Measurements from ENCODE around the gene KCNH6. TPM values are rescaled to one million over a fixed set of nuclear protein-coding genes. Genes with fewer than 3 reads are reported as not detected.
A peak's percentile ranks its signal among the peaks of the same experiment; 100 is the strongest.

Gene KCNH6
- total RNA-seq, 4 donors from 2014 or later: not detected

DNA sequence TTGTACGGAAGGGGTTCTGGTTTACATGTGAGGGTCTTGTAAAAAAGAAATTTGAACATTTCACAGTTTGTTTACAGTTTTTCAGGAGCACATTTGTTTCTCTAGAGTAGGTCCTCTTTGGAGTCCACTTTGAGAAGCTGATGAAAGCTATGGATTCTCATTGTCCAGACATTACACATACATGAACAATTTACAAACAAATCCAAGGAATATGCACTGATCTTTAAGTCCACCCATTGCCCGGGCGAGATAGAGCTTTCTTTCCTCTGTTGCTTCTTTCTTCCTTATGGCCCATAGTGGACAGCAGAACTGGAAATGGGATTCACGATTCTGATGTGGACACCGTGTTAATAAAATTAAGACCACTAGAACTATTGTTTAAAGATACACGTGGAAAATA is 29.1 kb downstream of the KCNH6 start:
- H3K27ac ChIP-seq (replicated peaks in 1 of 4): no peak overlapping the region
- no peaks in the 10 kb centered on the region for H3K36me3 ChIP-seq
- no peaks in the 10 kb centered on the region for H3K9me3 ChIP-seq
- DNase-seq (ENCODE audit: extremely low spot score): no peak
- TF ChIP-seq POLR2AphosphoS5 (IDR thresholded peaks at IDR 0.05): no peak
- TF ChIP-seq EP300 (IDR thresholded peaks at IDR 0.05): no peak
- no peak for TF ChIP-seq CTCF (IDR thresholded peaks at IDR 0.05)
- no peak for TF ChIP-seq POLR2A (IDR thresholded peaks at IDR 0.05; ENCODE audit: low read depth)
- H3K4me1 ChIP-seq: peaks cover 25 to 71% (median 63%) of the 10 kb centered on the region in 4 donors
- no peaks in the 10 kb centered on the region for H3K27me3 ChIP-seq
- peak overlapping the region; percentile 87 to 99 (median 96) for H3K4me3 ChIP-seq
- intact Hi-C loops (cut with DNase I): loop anchor here (5.0 kb wide), 1 partner anchor 50 kb away; the partner anchor contains the start of gene TACO1
- WGBS: 51% methylated on average over 6 of the region's 6 CpGs

GRCh38 chr17:63555500-63556156 is 32.5 kb downstream of the KCNH6 start:
- WGBS: 69% methylated on average over 7 of the region's 7 CpGs
- H3K4me1 ChIP-seq: peaks cover 19 to 69% (median 58%) of the 10 kb centered on the region in 4 donors
- DNase-seq (ENCODE audit: extremely low spot score): no peak
- H3K4me3 ChIP-seq: no peak overlapping the region
- H3K36me3 ChIP-seq: no peaks in the 10 kb centered on the region
- no peaks in the 10 kb centered on the region for H3K27me3 ChIP-seq
- intact Hi-C loops (cut with DNase I): no loop called here
- H3K9me3 ChIP-seq: no peaks in the 10 kb centered on the region
- H3K27ac ChIP-seq (replicated peaks in 1 of 4): no peak overlapping the region
- TF ChIP-seq POLR2A (IDR thresholded peaks at IDR 0.05; ENCODE audit: low read depth) (no peak), POLR2AphosphoS5 (IDR thresholded peaks at IDR 0.05) (no peak)

DNA sequence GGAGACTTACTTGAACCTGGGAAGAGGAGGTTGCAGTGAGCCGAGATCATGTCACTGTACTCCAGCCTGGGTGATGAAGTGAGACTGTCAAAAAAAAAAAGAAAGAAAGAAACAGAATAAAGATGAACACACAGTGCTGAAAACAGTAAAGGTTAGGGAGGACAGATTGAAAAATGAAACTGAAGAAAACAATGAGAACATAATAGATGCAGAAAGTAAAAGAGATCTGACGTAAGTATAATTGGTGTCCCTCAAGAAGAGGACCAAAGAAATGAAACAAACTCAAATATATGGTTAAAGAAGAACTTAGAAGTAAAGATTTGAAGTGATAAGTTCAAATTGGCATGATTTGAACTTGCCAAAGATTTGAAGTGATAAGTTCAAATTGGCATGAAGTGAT is 34.3 kb downstream of the KCNH6 start:
- H3K4me3 ChIP-seq: no peak overlapping the region
- no peak for TF ChIP-seq EP300 (IDR thresholded peaks at IDR 0.05)
- TF ChIP-seq CTCF (IDR thresholded peaks at IDR 0.05): no peak
- TF ChIP-seq POLR2AphosphoS5 (IDR thresholded peaks at IDR 0.05): no peak
- no peak for TF ChIP-seq POLR2A (IDR thresholded peaks at IDR 0.05; ENCODE audit: low read depth)
- no peaks in the 10 kb centered on the region for H3K36me3 ChIP-seq
- DNase-seq (ENCODE audit: extremely low spot score): no peak
- H3K9me3 ChIP-seq: no peaks in the 10 kb centered on the region
- WGBS: 94% methylated on average over 2 of the region's 2 CpGs
- peaks cover 8 to 51% (median 43%) of the 10 kb centered on the region in 4 donors for H3K4me1 ChIP-seq
- intact Hi-C loops (cut with DNase I): no loop called here
- H3K27ac ChIP-seq (replicated peaks in 1 of 4): no peak overlapping the region
- H3K27me3 ChIP-seq: no peaks in the 10 kb centered on the region

GRCh38 chr17:63558441-63558840 is 35.3 kb downstream of the KCNH6 start:
- no peak for DNase-seq (ENCODE audit: extremely low spot score)
- H3K27ac ChIP-seq (replicated peaks in 1 of 4): no peak overlapping the region
- H3K9me3 ChIP-seq: no peaks in the 10 kb centered on the region
- intact Hi-C loops (cut with DNase I): no loop called here
- H3K4me3 ChIP-seq: no peak overlapping the region
- TF ChIP-seq EP300 (IDR thresholded peaks at IDR 0.05) (no peak), POLR2AphosphoS5 (IDR thresholded peaks at IDR 0.05) (no peak), CTCF (IDR thresholded peaks at IDR 0.05) (no peak), POLR2A (IDR thresholded peaks at IDR 0.05; ENCODE audit: low read depth) (no peak)
- H3K36me3 ChIP-seq: no peaks in the 10 kb centered on the region
- 98% methylated on average over 3 of the region's 3 CpGs for WGBS
- no peaks in the 10 kb centered on the region for H3K27me3 ChIP-seq
- H3K4me1 ChIP-seq: peaks cover 3 to 41% (median 33%) of the 10 kb centered on the region in 4 donors

DNA sequence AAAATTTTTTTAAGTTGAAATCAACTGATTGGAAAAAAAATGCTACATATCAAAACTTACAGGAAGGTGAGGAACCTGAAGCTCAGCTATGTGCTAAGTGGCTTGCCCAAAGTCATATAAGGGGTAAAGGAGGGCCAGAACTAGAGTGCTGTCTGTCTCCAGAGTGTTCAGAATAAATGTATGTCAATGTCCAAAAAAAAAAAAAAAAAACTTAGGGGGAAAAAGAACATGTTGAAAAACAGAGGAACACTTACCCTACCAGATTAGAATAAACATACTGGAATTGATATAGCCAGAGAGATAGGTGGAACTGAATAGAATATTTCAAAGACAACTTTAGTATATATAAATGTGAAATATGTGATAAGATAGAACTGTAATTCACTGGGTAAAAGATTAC is 38.7 kb downstream of the KCNH6 start:
- H3K4me1 ChIP-seq: peaks cover 0 to 13% (median 5%) of the 10 kb centered on the region in 4 donors
- no peaks in the 10 kb centered on the region for H3K27me3 ChIP-seq
- H3K9me3 ChIP-seq: no peaks in the 10 kb centered on the region
- H3K36me3 ChIP-seq: no peaks in the 10 kb centered on the region
- H3K4me3 ChIP-seq: no peak overlapping the region
- TF ChIP-seq CTCF (IDR thresholded peaks at IDR 0.05) (no peak), POLR2A (IDR thresholded peaks at IDR 0.05; ENCODE audit: low read depth) (no peak), POLR2AphosphoS5 (IDR thresholded peaks at IDR 0.05) (no peak)
- no peak for DNase-seq (ENCODE audit: extremely low spot score)
- H3K27ac ChIP-seq (replicated peaks in 1 of 4): no peak overlapping the region
- intact Hi-C loops (cut with DNase I): no loop called here

All from esophagus muscularis mucosa (tissue), 4 donors.